ENCODE data around the gene PTPRA.

- no peak for TF ChIP-seq CTCF (IDR thresholded peaks at IDR 0.05)
- no peak for TF ChIP-seq POLR2A (IDR thresholded peaks at IDR 0.05)
Measured at GRCh38 chr20:3067139-3068014, 194.1 kb downstream of the PTPRA start.

Data from heart left ventricle (tissue), 13 donors.